H1 (cell line): ENCODE data around the gene CACNA2D1. TPM values are rescaled to one million over a fixed set of nuclear protein-coding genes. Genes with fewer than 3 reads are reported as not detected.

Source experiments
- CTCF ChIA-PET: fragments of 300-600 bp; sonication (Branson Sonifier 250); formaldehyde crosslinking; loops from one replicate; lab custom pipeline; 2021; ENCODE audit not compliant: partially characterized antibody; lab: Charles Lee
- POLR2A ChIA-PET: fragments of 300-600 bp; sonication (Branson Sonifier 250); formaldehyde crosslinking; loops from one replicate; lab custom pipeline; 2021; ENCODE audit warnings: inconsistent platforms; ENCODE audit not compliant: partially characterized antibody; lab: Charles Lee
- DNase-seq, 2 experiments: peaks; one replicate each; pipeline versions ENCODE4 v3.0.0 to v3.0.0-alpha.2; 2010 to 2022; ENCODE audit warnings: low spot score in 2 of 2, low read depth in 1 of 2, mixed read lengths in 1 of 2
- FAIRE-seq: peaks from 2 replicates; lab custom pipeline; 2011; peaks lifted over from hg19 to GRCh38; lab: Jason Lieb, UNC
- H2AFZ ChIP-seq: 2 replicates; pipeline ENCODE4 v1.8.1; 2012; ENCODE audit warnings: low read length, inconsistent platforms
- H2AK5ac ChIP-seq: 2 replicates; pipeline ENCODE4 v1.6.1; 2013; ENCODE audit warnings: low read depth, low read length
- H2BK120ac ChIP-seq: replicated peaks from 2 replicates; pipeline ENCODE3; 2013; ENCODE audit warnings: low read depth, low read length, inconsistent platforms
- H2BK12ac ChIP-seq: 2 replicates; pipeline ENCODE4 v1.6.1; 2013; ENCODE audit warnings: low read depth, low read length
- H2BK15ac ChIP-seq: 2 replicates; pipeline ENCODE4 v1.6.1; 2013; ENCODE audit warnings: low read length
- H2BK20ac ChIP-seq: 2 replicates; pipeline ENCODE4 v1.6.1; 2013; ENCODE audit warnings: low read length
- H2BK5ac ChIP-seq: 2 replicates; pipeline ENCODE4 v1.6.1; 2013; ENCODE audit warnings: low read depth, low read length
- H3K14ac ChIP-seq: 2 replicates; pipeline ENCODE4 v1.6.1; 2013; ENCODE audit warnings: inconsistent platforms; ENCODE audit not compliant: insufficient read length
- H3K18ac ChIP-seq: 2 replicates; pipeline ENCODE4 v1.6.1; 2013; ENCODE audit warnings: low read length; ENCODE audit errors: extremely low read depth
- H3K23ac ChIP-seq: 2 replicates; pipeline ENCODE4 v1.6.1; 2013; ENCODE audit warnings: inconsistent platforms; ENCODE audit not compliant: insufficient read length
- H3K23me2 ChIP-seq: 2 replicates; pipeline ENCODE4 v1.6.1; 2013; ENCODE audit warnings: low read depth, low read length
- H3K27ac ChIP-seq: 2 replicates; pipeline ENCODE4 v1.6.1; 2011; ENCODE audit warnings: low read depth, low read length, inconsistent platforms
- H3K27me3 ChIP-seq, 4 experiments: replicated peaks in 1 of 4; 1 replicate in 1 of 4; 2 replicates in 3 of 4; pipeline versions ENCODE4 v1.6.1 to v1.8.1; 2011 to 2013; ENCODE audit warnings: low read length in 3 of 4, mild to moderate bottlenecking in 3 of 4, inconsistent platforms in 2 of 4, mixed read lengths in 2 of 4, moderate library complexity in 1 of 4; ENCODE audit not compliant: control insufficient read depth in 3 of 4, insufficient read depth in 3 of 4; ENCODE audit errors: extremely low read depth in 1 of 4
- H3K36me3 ChIP-seq, 4 experiments: 2 replicates each; pipeline versions ENCODE4 v1.6.1 to v1.8.1; 2011 to 2013; ENCODE audit warnings: mild to moderate bottlenecking in 4 of 4, low read length in 3 of 4, moderate library complexity in 2 of 4, control low read depth in 1 of 4, inconsistent platforms in 1 of 4; ENCODE audit not compliant: insufficient read depth in 4 of 4, control insufficient read depth in 2 of 4
- H3K4ac ChIP-seq: replicated peaks from 2 replicates; pipeline ENCODE3; 2013; ENCODE audit warnings: low read length, low read depth, mixed read lengths, inconsistent platforms; ENCODE audit not compliant: insufficient read length
- H3K4me1 ChIP-seq, 4 experiments: replicated peaks in 1 of 4; 1 replicate in 1 of 4; 2 replicates in 3 of 4; pipeline versions ENCODE4 v1.6.1 to v1.8.1; 2011 to 2013; ENCODE audit warnings: low read length in 3 of 4, inconsistent platforms in 2 of 4, mixed read lengths in 1 of 4; ENCODE audit not compliant: insufficient read depth in 4 of 4, control insufficient read depth in 3 of 4
- H3K4me2 ChIP-seq, 2 experiments: 2 replicates each; pipeline versions ENCODE4 v1.6.1 to v1.8.1; 2011 to 2013; ENCODE audit warnings: low read depth in 2 of 2, low read length in 2 of 2, control low read depth in 1 of 2, inconsistent platforms in 1 of 2, mild to moderate bottlenecking in 1 of 2; ENCODE audit not compliant: insufficient read depth in 1 of 2
- H3K4me3 ChIP-seq, 4 experiments: fragments of 200-600, 300-600 bp in 1 of 4; sonication (generic), shearing (Covaris generic), sonication (Bioruptor Twin) in 1 of 4; 2 replicates each; pipeline versions ENCODE4 v1.5.1 to v1.8.1; 2011 to 2016; ENCODE audit warnings: low read length in 4 of 4, low read depth in 3 of 4, control low read depth in 2 of 4, inconsistent platforms in 2 of 4, mild to moderate bottlenecking in 2 of 4, mixed read lengths in 1 of 4, moderate library complexity in 1 of 4; ENCODE audit not compliant: insufficient read depth in 2 of 4; ENCODE audit errors: extremely low read depth in 1 of 4
- H3K56ac ChIP-seq: replicated peaks from 2 replicates; pipeline ENCODE3; 2013; ENCODE audit warnings: low read depth, mild to moderate bottlenecking, mixed read lengths, low read length, inconsistent platforms; ENCODE audit not compliant: insufficient read length
- H3K79me1 ChIP-seq: 2 replicates; pipeline ENCODE4 v1.6.1; 2013; ENCODE audit warnings: low read depth, low read length, control low read depth
- H3K79me2 ChIP-seq, 2 experiments: 2 replicates each; pipeline versions ENCODE4 v1.6.1 to v1.8.1; 2012 to 2013; ENCODE audit warnings: low read length in 2 of 2, mild to moderate bottlenecking in 2 of 2, inconsistent platforms in 1 of 2; ENCODE audit not compliant: insufficient read depth in 2 of 2, control insufficient read depth in 1 of 2
- H3K9ac ChIP-seq, 4 experiments: replicated peaks in 1 of 4; 1 replicate in 1 of 4; 2 replicates in 3 of 4; pipeline versions ENCODE4 v1.6.1 to v1.8.1; 2011 to 2013; ENCODE audit warnings: low read depth in 3 of 4, low read length in 3 of 4, control low read depth in 2 of 4, mild to moderate bottlenecking in 2 of 4, moderate library complexity in 2 of 4, inconsistent platforms in 1 of 4; ENCODE audit errors: extremely low read depth in 1 of 4
- H3K9me3 ChIP-seq, 2 experiments: 2 replicates each; pipeline versions ENCODE4 v1.6.1 to v1.8.1; 2012 to 2013; ENCODE audit warnings: mild to moderate bottlenecking in 2 of 2, moderate library complexity in 2 of 2, control low read depth in 1 of 2, inconsistent platforms in 1 of 2, low read depth in 1 of 2, low read length in 1 of 2, mixed read lengths in 1 of 2; ENCODE audit not compliant: insufficient read depth in 2 of 2
- H4K20me1 ChIP-seq, 2 experiments: replicated peaks in 1 of 2; 2 replicates each; pipeline versions ENCODE3 to v1.8.1; 2011 to 2013; ENCODE audit warnings: inconsistent platforms in 2 of 2, low read length in 2 of 2, mild to moderate bottlenecking in 1 of 2; ENCODE audit not compliant: insufficient read depth in 2 of 2, control insufficient read depth in 1 of 2
- H4K5ac ChIP-seq: 2 replicates; pipeline ENCODE4 v1.6.1; 2013; ENCODE audit warnings: low read length, low read depth, mixed read lengths, inconsistent platforms; ENCODE audit not compliant: insufficient read length
- H4K8ac ChIP-seq: 2 replicates; pipeline ENCODE4 v1.8.0; 2013; ENCODE audit warnings: mild to moderate bottlenecking, moderate library complexity, low read length, inconsistent platforms; ENCODE audit not compliant: insufficient read depth; ENCODE audit errors: extremely low read depth
- H4K91ac ChIP-seq: replicated peaks from 2 replicates; pipeline ENCODE3; 2013; ENCODE audit warnings: low read length, mixed read lengths, inconsistent platforms; ENCODE audit not compliant: insufficient read length
- EP300 ChIP-seq, 2 experiments: IDR thresholded peaks; 1 replicate in 1 of 2; 2 replicates in 1 of 2; pipeline ENCODE4 v1.6.1; 2011 to 2012; ENCODE audit warnings: low read depth in 2 of 2, low read length in 2 of 2, mild to moderate bottlenecking in 2 of 2, borderline replicate concordance in 1 of 2, inconsistent platforms in 1 of 2, moderate library complexity in 1 of 2
- FOSL1 ChIP-seq: IDR thresholded peaks from 2 replicates; pipeline ENCODE4 v1.6.1; 2011; ENCODE audit warnings: mild to moderate bottlenecking, low read depth, low read length, moderate library complexity; ENCODE audit not compliant: insufficient read depth
- GABPA ChIP-seq: IDR thresholded peaks from 2 replicates; pipeline ENCODE4 v1.6.1; 2011; ENCODE audit warnings: mild to moderate bottlenecking, low read length, moderate library complexity, borderline replicate concordance; ENCODE audit not compliant: insufficient read depth
- GTF2F1 ChIP-seq: IDR thresholded peaks from 2 replicates; pipeline ENCODE4 v1.6.1; 2012; ENCODE audit warnings: low read depth, low read length, improper control_type of control experiment, borderline replicate concordance
- KDM5A ChIP-seq: fragments of 200-600 bp; IDR thresholded peaks from 2 replicates; pipeline ENCODE4 v1.7.1; 2012; ENCODE audit warnings: mild to moderate bottlenecking, low read length, inconsistent platforms, mixed read lengths
- PHF8 ChIP-seq: fragments of 200-600 bp; sonication (generic); conservative IDR thresholded peaks from 2 replicates; pipeline ENCODE4 v1.7.1; 2012; ENCODE audit warnings: low read depth, mild to moderate bottlenecking, inconsistent platforms, low read length, moderate library complexity
- POLR2A ChIP-seq, 2 experiments: IDR thresholded peaks; 1 replicate in 1 of 2; 2 replicates in 1 of 2; pipeline ENCODE4 v1.6.1; 2011; ENCODE audit warnings: low read depth in 2 of 2, low read length in 2 of 2, mild to moderate bottlenecking in 2 of 2; ENCODE audit errors: control extremely low read depth in 1 of 2
- POLR2AphosphoS5 ChIP-seq: IDR thresholded peaks from 2 replicates; pipeline ENCODE4 v1.6.1; 2011; ENCODE audit warnings: low read depth, low read length
- SIRT6 ChIP-seq: IDR thresholded peaks from one replicate; pipeline ENCODE4 v1.7.1; 2012; ENCODE audit warnings: low read length, inconsistent platforms
- SIX5 ChIP-seq: IDR thresholded peaks from 2 replicates; pipeline ENCODE4 v1.6.1; 2011; ENCODE audit warnings: mild to moderate bottlenecking, low read depth, low read length
- TEAD4 ChIP-seq: IDR thresholded peaks from 2 replicates; pipeline ENCODE4 v1.6.1; 2012; ENCODE audit warnings: low read depth, low read length, inconsistent platforms, mixed read lengths
- WGBS, 2 experiments: shearing (Covaris generic) in 1 of 2; methylation state at CpG; one replicate each; pipeline versions ENCODE4 v1.1.6 to v1.1.7; 2013 to 2015; ENCODE audit warnings: low lambda C conversion rate in 2 of 2, mixed read lengths in 2 of 2, inconsistent platforms in 1 of 2, low coverage in 1 of 2, missing lambda C conversion rate in 1 of 2; ENCODE audit not compliant: insufficient replicate concordance in 2 of 2, insufficient coverage in 1 of 2, insufficient read length in 1 of 2; ENCODE audit errors: extremely low coverage in 1 of 2, missing lambda C conversion rate in 1 of 2; 5-methylcytosine and 5-hydroxymethylcytosine counted together
- polyA plus RNA-seq, 7 experiments: library from polyadenylated mRNA; depleted of rRNA in 3 of 7; stranded (reverse) in 5 of 7; unstranded in 2 of 7; fragments of >200 nt in 5 of 7; fragments of 200-250 nt in 2 of 7; gene quantifications; 1 replicate in 5 of 7; 2 replicates in 1 of 7; 4 replicates in 1 of 7; pipeline versions ENCODE4 v1.2.1 to v1.2.3, GENCODE V29; 2011 to 2013; ENCODE audit warnings: missing spikeins in 2 of 7, mixed read lengths in 2 of 7
- total RNA-seq: library from RNA; stranded (reverse); fragmentation: NEBNext Ultra II Directional; extraction: Animal tissue kit (Norgen Biotek cat#: 25700); gene quantifications from 2 replicates; pipeline ENCODE4 v1.2.1, GENCODE V29; 2021

Gene CACNA2D1
- total and polyA plus RNA-seq, 2 of the 8 experiments (the other 6 are each of a cell fraction or from before 2014, with no cell fraction given) = 4.3 to 27.3 TPM

- no peak overlapping the region for H2BK15ac ChIP-seq
- 68% methylated on average over 1 of the region's 1 CpG; no CpG with 5 or more reads in 1 of the 2 experiments for WGBS, 2 experiments
- H3K27me3 ChIP-seq = no peaks in the 10 kb centered on the region
- no peak overlapping the region for H3K14ac ChIP-seq
- H4K91ac ChIP-seq = no peak overlapping the region
- CTCF ChIA-PET = interaction anchor here (0.8 kb wide), 1 partner anchor 36 kb away, joined by 3 read pairs; no protein-coding TSS in a partner anchor
- H3K4ac ChIP-seq = no peak overlapping the region
- H3K9me3 ChIP-seq = no peaks in the 10 kb centered on the region
- no peaks in the 10 kb centered on the region for H3K23me2 ChIP-seq
- no peak overlapping the region for H3K23ac ChIP-seq
- H2BK120ac ChIP-seq = no peak overlapping the region
- no peak overlapping the region for H2BK12ac ChIP-seq
- no peaks in the 10 kb centered on the region for H3K79me2 ChIP-seq
- H2AK5ac ChIP-seq = no peak overlapping the region
- no peaks in the 10 kb centered on the region for H4K20me1 ChIP-seq
- FAIRE-seq (no peak), DNase-seq (no peak)
- peaks cover 0 to 13% (median 2%) of the 10 kb centered on the region in 4 experiments; a peak in 2 of 7 replicates for H3K4me1 ChIP-seq
- TF ChIP-seq SIX5 (no peak), FOSL1 (no peak), KDM5A (no peak), EP300 (IDR thresholded peaks at IDR 0.05; ENCODE audit: borderline replicate concordance in 1 of 2, low read depth in 2 of 2, low read length in 2 of 2) (no peak), POLR2AphosphoS5 (no peak), PHF8 (no peak), GTF2F1 (no peak), GABPA (no peak), POLR2A (IDR thresholded peaks at IDR 0.05; ENCODE audit: control extremely low read depth in 1 of 2, low read depth in 2 of 2, low read length in 2 of 2) (no peak), SIRT6 (no peak), TEAD4 (no peak)
- no peak overlapping the region for H4K5ac ChIP-seq
- H3K56ac ChIP-seq = no peak overlapping the region
- no peak overlapping the region for H3K9ac ChIP-seq
- H3K79me1 ChIP-seq = no peaks in the 10 kb centered on the region
- POLR2A ChIA-PET = no interaction called here
- no peak overlapping the region for H2BK20ac ChIP-seq
- no peak overlapping the region for H2BK5ac ChIP-seq
- H3K36me3 ChIP-seq = no peaks in the 10 kb centered on the region; a peak in 1 of 8 replicates
- H4K8ac ChIP-seq = no peak overlapping the region
- H3K18ac ChIP-seq = no peak overlapping the region
- no peak overlapping the region for H3K27ac ChIP-seq
- H3K4me2 ChIP-seq = no peak overlapping the region
- no peak overlapping the region for H3K4me3 ChIP-seq
- H2AFZ ChIP-seq = no peak overlapping the region
These were observed 150.1 kb downstream of the CACNA2D1 start for GRCh38 chr7:82293467-82293866.
